Esophagus squamous epithelium (tissue), 4 donors: Measurements from ENCODE around the gene COX8A.

ENCODE experiments used
- POLR2A ChIP-seq, 4 donors: fragments of 450-650 bp; IDR thresholded peaks; one replicate each; pipeline ENCODE4 v1.6.1; 2017; ENCODE audit warnings: antibody characterized with exemption in 4 of 4, mild to moderate bottlenecking in 4 of 4, moderate library complexity in 3 of 4
- TF ChIP-seq, protein P1 (sequence below), 6 experiments: fragments of 450-650 bp in 4 of 6; fragments of 200-600 bp in 2 of 6; sonication (generic) in 2 of 6; IDR thresholded peaks; one replicate each; pipeline ENCODE4 v1.5.1; 2016 to 2019; ENCODE audit warnings: antibody characterized with exemption in 6 of 6, mild to moderate bottlenecking in 4 of 6, moderate library complexity in 4 of 6

DNA sequence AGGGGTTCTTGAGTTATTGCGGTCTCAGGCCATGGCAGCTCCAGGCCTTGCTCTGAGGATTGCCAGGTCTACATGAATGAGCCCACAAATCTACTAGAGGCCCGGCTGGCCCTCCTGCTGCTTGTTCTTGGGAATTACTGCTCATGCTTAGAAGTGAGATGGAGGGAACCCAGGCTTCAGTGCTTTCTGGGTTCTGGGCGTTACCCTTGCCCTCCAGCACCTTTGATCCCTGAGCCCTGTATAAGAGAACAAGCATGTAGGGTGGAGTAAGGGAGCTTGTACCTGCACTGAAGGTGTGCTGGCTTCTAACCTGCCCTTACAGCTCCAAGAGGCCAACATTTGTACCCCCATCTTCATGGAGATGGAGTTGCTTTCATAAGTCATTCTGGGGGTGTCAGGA, 31.6 kb upstream of the COX8A start:
- TF ChIP-seq, protein P1, sequence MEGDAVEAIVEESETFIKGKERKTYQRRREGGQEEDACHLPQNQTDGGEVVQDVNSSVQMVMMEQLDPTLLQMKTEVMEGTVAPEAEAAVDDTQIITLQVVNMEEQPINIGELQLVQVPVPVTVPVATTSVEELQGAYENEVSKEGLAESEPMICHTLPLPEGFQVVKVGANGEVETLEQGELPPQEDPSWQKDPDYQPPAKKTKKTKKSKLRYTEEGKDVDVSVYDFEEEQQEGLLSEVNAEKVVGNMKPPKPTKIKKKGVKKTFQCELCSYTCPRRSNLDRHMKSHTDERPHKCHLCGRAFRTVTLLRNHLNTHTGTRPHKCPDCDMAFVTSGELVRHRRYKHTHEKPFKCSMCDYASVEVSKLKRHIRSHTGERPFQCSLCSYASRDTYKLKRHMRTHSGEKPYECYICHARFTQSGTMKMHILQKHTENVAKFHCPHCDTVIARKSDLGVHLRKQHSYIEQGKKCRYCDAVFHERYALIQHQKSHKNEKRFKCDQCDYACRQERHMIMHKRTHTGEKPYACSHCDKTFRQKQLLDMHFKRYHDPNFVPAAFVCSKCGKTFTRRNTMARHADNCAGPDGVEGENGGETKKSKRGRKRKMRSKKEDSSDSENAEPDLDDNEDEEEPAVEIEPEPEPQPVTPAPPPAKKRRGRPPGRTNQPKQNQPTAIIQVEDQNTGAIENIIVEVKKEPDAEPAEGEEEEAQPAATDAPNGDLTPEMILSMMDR (IDR thresholded peaks at IDR 0.05), result no peak
- TF ChIP-seq POLR2A (IDR thresholded peaks at IDR 0.05), result no peak
